Measurements from ENCODE around the gene PIP5K1C.
"Not testable (repeated sequence)": the region's sequence is repeated elsewhere in the genome, so short reads cannot be mapped to it uniquely, and the experiment has no call there.

PIP5K1C gene

GRCh38 chr19:3585301-3586126 lies 114.8 kb downstream of the PIP5K1C start, which contains the start of gene GIPC3:
Gene GIPC3, plus strand, starts transcription at chr19:3585478. Its CDS starts 120 bp downstream, at chr19:3585598.
- no peak for DNase-seq

GRCh38 chr19:3584036-3584802 lies 116.0 kb downstream of the PIP5K1C start:
- DNase-seq: not testable (repeated sequence)

GRCh38 chr19:3581792-3582191 lies 118.5 kb downstream of the PIP5K1C start:
- not testable (repeated sequence) for DNase-seq

Measured in activated effector memory CD4-positive, alpha-beta T cell treated with Interleukin-2 at 50 U/mL for 16 hours (primary cell).